SJSA1 (cell line): ENCODE measurements around the gene EEF1AKMT3. TPM values are rescaled to one million over a fixed set of nuclear protein-coding genes. Genes with fewer than 3 reads are reported as not detected.

ENCODE experiments used
- DNase-seq, 2 experiments: peaks; one replicate each; pipeline ENCODE4 v3.0.0-alpha.2; 2015 to 2020; ENCODE audit warnings: low spot score in 2 of 2, low read depth in 1 of 2
- H3K27ac ChIP-seq: fragments of 250-450 bp; sonication (Bioruptor Pico); 2 replicates; pipeline ENCODE4 v1.5.1; 2020; ENCODE audit warnings: mild to moderate bottlenecking, moderate library complexity
- H3K27me3 ChIP-seq: fragments of 250-450 bp; sonication (Bioruptor Pico); replicated peaks from 2 replicates; pipeline ENCODE4 v1.5.1; 2020; ENCODE audit warnings: mild to moderate bottlenecking, moderate library complexity
- H3K36me3 ChIP-seq: fragments of 250-450 bp; sonication (Bioruptor Pico); 2 replicates; pipeline ENCODE4 v1.5.1; 2020; ENCODE audit warnings: mild to moderate bottlenecking
- H3K4me1 ChIP-seq: fragments of 250-450 bp; sonication (Bioruptor Pico); replicated peaks from 2 replicates; pipeline ENCODE4 v1.6.1; 2021; ENCODE audit warnings: mild to moderate bottlenecking
- H3K4me3 ChIP-seq: fragments of 250-450 bp; sonication (Bioruptor Pico); 2 replicates; pipeline ENCODE4 v1.5.1; 2020; ENCODE audit warnings: mild to moderate bottlenecking
- H3K9me3 ChIP-seq: fragments of 250-450 bp; sonication (Bioruptor Pico); replicated peaks from 2 replicates; pipeline ENCODE4 v1.5.1; 2020; ENCODE audit warnings: mild to moderate bottlenecking
- total RNA-seq: library from RNA; depleted of rRNA; stranded (reverse); fragments of >200 nt; shearing (Covaris generic); gene quantifications from 2 replicates; pipeline ENCODE4 v1.2.3, GENCODE V29; 2014

EEF1AKMT3 gene
- total RNA-seq, 1 experiment from 2014 or later: 62.2 TPM

GRCh38 chr12:57782608-57783465 lies 10.4 kb downstream of the EEF1AKMT3 start, which contains the start of gene TSFM:
Gene TSFM, plus strand, starts transcription at chr12:57782787. Its CDS starts 15 bp downstream, at chr12:57782802.
- H3K27ac ChIP-seq: peak within 1 kb of the TSS; percentile 0
- H3K4me1 ChIP-seq: peaks cover 16% of the 10 kb centered on the region
- no peaks in the 10 kb centered on the region for H3K9me3 ChIP-seq
- peaks cover 75% of the 10 kb centered on the region for H3K36me3 ChIP-seq
- H3K4me3 ChIP-seq: peak within 1 kb of the TSS; percentile 65
- no peaks in the 10 kb centered on the region for H3K27me3 ChIP-seq
- DNase-seq: no peak

- DNase-seq: peak; percentile 74 to 83
- H3K36me3 ChIP-seq: peaks cover 81% of the 10 kb centered on the region
- H3K4me1 ChIP-seq: peaks cover 16% of the 10 kb centered on the region
- no peaks in the 10 kb centered on the region for H3K9me3 ChIP-seq
- H3K27me3 ChIP-seq: no peaks in the 10 kb centered on the region
- peak overlapping the region; percentile 65 for H3K4me3 ChIP-seq
- H3K27ac ChIP-seq: no peak overlapping the region
These were observed 11.0 kb downstream of the EEF1AKMT3 start for GRCh38 chr12:57783466-57783801.

GRCh38 chr12:57783861-57784260 lies 11.4 kb downstream of the EEF1AKMT3 start:
- Histone ChIP-seq H3K4me1 (peaks cover 16% of the 10 kb centered on the region), H3K27ac (no peak overlapping the region), H3K36me3 (peaks cover 85% of the 10 kb centered on the region), H3K9me3 (no peaks in the 10 kb centered on the region), H3K4me3 (peak overlapping the region; percentile 0; the same call in 1 of the 2 replicates), H3K27me3 (no peaks in the 10 kb centered on the region)
- DNase-seq: peak; percentile 64 to 81

- Histone ChIP-seq H3K27ac (peak overlapping the region; percentile 0; the same call in 1 of the 2 replicates), H3K4me3 (no peak overlapping the region), H3K27me3 (no peaks in the 10 kb centered on the region), H3K36me3 (peaks cover 93% of the 10 kb centered on the region), H3K4me1 (peaks cover 19% of the 10 kb centered on the region), H3K9me3 (no peaks in the 10 kb centered on the region)
- peak in 1 of 2 experiments; percentile 83 for DNase-seq
These were observed 21.5 kb downstream of the EEF1AKMT3 start for GRCh38 chr12:57793920-57794319.

- H3K36me3 ChIP-seq: peaks cover 93% of the 10 kb centered on the region
These were observed 22.9 kb downstream of the EEF1AKMT3 start for GRCh38 chr12:57795354-57795753.

GRCh38 chr12:57796996-57797395 lies 24.6 kb downstream of the EEF1AKMT3 start:
- Histone ChIP-seq H3K27me3 (no peaks in the 10 kb centered on the region), H3K36me3 (peaks cover 94% of the 10 kb centered on the region), H3K4me3 (no peak overlapping the region), H3K9me3 (no peaks in the 10 kb centered on the region), H3K27ac (no peak overlapping the region), H3K4me1 (peaks cover 19% of the 10 kb centered on the region)
- DNase-seq: no peak

More at GRCh38 chr12:57795354-57795753, 22.9 kb downstream of the EEF1AKMT3 start:
- Histone ChIP-seq H3K27ac (peak overlapping the region; percentile 0; the same call in 1 of the 2 replicates), H3K27me3 (no peaks in the 10 kb centered on the region), H3K4me3 (no peak overlapping the region), H3K4me1 (peaks cover 19% of the 10 kb centered on the region), H3K9me3 (no peaks in the 10 kb centered on the region)
- DNase-seq: peak; percentile 75 to 86

- H3K4me1 ChIP-seq: peaks cover 19% of the 10 kb centered on the region
These were observed 25.5 kb downstream of the EEF1AKMT3 start for GRCh38 chr12:57797933-57798332.

GRCh38 chr12:57800965-57801364 lies 28.6 kb downstream of the EEF1AKMT3 start:
- Histone ChIP-seq H3K9me3 (no peaks in the 10 kb centered on the region), H3K27ac (no peak overlapping the region), H3K4me3 (no peak overlapping the region), H3K4me1 (no peaks in the 10 kb centered on the region), H3K36me3 (peaks cover 79% of the 10 kb centered on the region), H3K27me3 (no peaks in the 10 kb centered on the region)
- peak; percentile 74 to 84 for DNase-seq

More at GRCh38 chr12:57797933-57798332, 25.5 kb downstream of the EEF1AKMT3 start:
- Histone ChIP-seq H3K9me3 (no peaks in the 10 kb centered on the region), H3K36me3 (peaks cover 94% of the 10 kb centered on the region), H3K4me3 (no peak overlapping the region), H3K27ac (no peak overlapping the region), H3K27me3 (no peaks in the 10 kb centered on the region)
- DNase-seq: peak; percentile 70 to 85

GRCh38 chr12:57802607-57803006 lies 30.2 kb downstream of the EEF1AKMT3 start:
- H3K9me3 ChIP-seq: no peaks in the 10 kb centered on the region
- H3K27ac ChIP-seq: no peak overlapping the region
- no peak overlapping the region for H3K4me3 ChIP-seq
- no peaks in the 10 kb centered on the region for H3K4me1 ChIP-seq
- H3K27me3 ChIP-seq: no peaks in the 10 kb centered on the region
- H3K36me3 ChIP-seq: peaks cover 77% of the 10 kb centered on the region
- peak; percentile 75 to 87 for DNase-seq

GRCh38 chr12:57803319-57803893 lies 31.0 kb downstream of the EEF1AKMT3 start:
- no peaks in the 10 kb centered on the region for H3K9me3 ChIP-seq
- DNase-seq: peak in 1 of 2 experiments; percentile 85
- no peak overlapping the region for H3K27ac ChIP-seq
- H3K4me3 ChIP-seq: no peak overlapping the region
- no peaks in the 10 kb centered on the region for H3K4me1 ChIP-seq
- H3K27me3 ChIP-seq: no peaks in the 10 kb centered on the region
- peaks cover 79% of the 10 kb centered on the region for H3K36me3 ChIP-seq

- no peak overlapping the region for H3K4me3 ChIP-seq
- H3K4me1 ChIP-seq: no peaks in the 10 kb centered on the region; the same call in 1 of the 2 replicates
- H3K27ac ChIP-seq: no peak overlapping the region
- peak; percentile 67 to 82 for DNase-seq
- H3K36me3 ChIP-seq: peaks cover 80% of the 10 kb centered on the region
- no peaks in the 10 kb centered on the region for H3K27me3 ChIP-seq
- 0 out of 2 replicates have a peak, but pooled peaks cover 3% of the 10 kb centered on the region for H3K9me3 ChIP-seq
These were observed 34.3 kb downstream of the EEF1AKMT3 start for GRCh38 chr12:57806677-57807076.

- Histone ChIP-seq H3K9me3 (0 out of 2 replicates have a peak, but pooled peaks cover 3% of the 10 kb centered on the region), H3K4me3 (no peak overlapping the region), H3K4me1 (no peaks in the 10 kb centered on the region; the same call in 1 of the 2 replicates), H3K27ac (no peak overlapping the region), H3K36me3 (peaks cover 75% of the 10 kb centered on the region), H3K27me3 (no peaks in the 10 kb centered on the region)
- peak in 1 of 2 experiments; percentile 68 for DNase-seq
These were observed 34.9 kb downstream of the EEF1AKMT3 start for GRCh38 chr12:57807285-57807684.

- Histone ChIP-seq H3K4me1 (peaks cover 6% of the 10 kb centered on the region), H3K36me3 (peaks cover 74% of the 10 kb centered on the region), H3K27me3 (no peaks in the 10 kb centered on the region), H3K4me3 (no peak overlapping the region), H3K9me3 (0 out of 2 replicates have a peak, but pooled peaks cover 3% of the 10 kb centered on the region), H3K27ac (no peak overlapping the region)
- peak in 1 of 2 experiments; percentile 68 for DNase-seq
These were observed 35.9 kb downstream of the EEF1AKMT3 start for GRCh38 chr12:57808351-57808750.

GRCh38 chr12:57809425-57809824 lies 37.0 kb downstream of the EEF1AKMT3 start:
- no peak overlapping the region for H3K27ac ChIP-seq
- peaks cover 6% of the 10 kb centered on the region for H3K4me1 ChIP-seq
- H3K27me3 ChIP-seq: no peaks in the 10 kb centered on the region
- peak; percentile 68 to 78 for DNase-seq
- H3K9me3 ChIP-seq: 0 out of 2 replicates have a peak, but pooled peaks cover 3% of the 10 kb centered on the region
- peaks cover 68% of the 10 kb centered on the region for H3K36me3 ChIP-seq
- H3K4me3 ChIP-seq: no peak overlapping the region
